ENCODE results near the gene SLC5A12. TPM values are rescaled to one million over a fixed set of nuclear protein-coding genes. Genes with fewer than 3 reads are reported as not detected.

SLC5A12 gene
- total and polyA plus RNA-seq, 12 donors: 0.03 to 0.33 (median 0.12) TPM; not detected in 8

- intact Hi-C loops (cut with DNase I): no loop called here
- no peaks in the 10 kb centered on the region for H3K9me3 ChIP-seq (replicated peaks in 1 of 3)
- no peaks in the 10 kb centered on the region for H3K4me1 ChIP-seq (replicated peaks in 1 of 2)
- no peaks in the 10 kb centered on the region for H3K36me3 ChIP-seq (replicated peaks in 1 of 2)
- 72 to 84% (median 76%) methylated on average over 2 of the region's 2 CpGs for WGBS, 4 donors
- H3K27me3 ChIP-seq: no peaks in the 10 kb centered on the region
- TF ChIP-seq POLR2A (IDR thresholded peaks at IDR 0.05) (no peak), CTCF (IDR thresholded peaks at IDR 0.05) (no peak)
- no peak for DNase-seq
- H3K4me3 ChIP-seq: no peak overlapping the region
- no peak overlapping the region for H3K27ac ChIP-seq
These were observed 23.6 kb downstream of the SLC5A12 start for GRCh38 chr11:26698224-26698623.

- WGBS, 4 donors: 75 to 83% (median 76%) methylated on average over 3 of the region's 3 CpGs
These were observed 25.5 kb downstream of the SLC5A12 start for GRCh38 chr11:26696330-26696729.

GRCh38 chr11:26688701-26689100 is 33.2 kb downstream of the SLC5A12 start:
- no peak for DNase-seq
- Histone ChIP-seq H3K4me1 (replicated peaks in 1 of 2) (no peaks in the 10 kb centered on the region), H3K4me3 (no peak overlapping the region), H3K9me3 (replicated peaks in 1 of 3) (no peaks in the 10 kb centered on the region), H3K36me3 (replicated peaks in 1 of 2) (no peaks in the 10 kb centered on the region), H3K27me3 (no peaks in the 10 kb centered on the region), H3K27ac (no peak overlapping the region)
- intact Hi-C loops (cut with DNase I): no loop called here
- WGBS, 4 donors: 67 to 84% (median 69%) methylated on average over 4 of the region's 4 CpGs
- no peak for TF ChIP-seq CTCF (IDR thresholded peaks at IDR 0.05)
- TF ChIP-seq POLR2A (IDR thresholded peaks at IDR 0.05): no peak

More at GRCh38 chr11:26696330-26696729, 25.5 kb downstream of the SLC5A12 start:
- intact Hi-C loops (cut with DNase I): no loop called here
- Histone ChIP-seq H3K9me3 (replicated peaks in 1 of 3) (no peaks in the 10 kb centered on the region), H3K36me3 (replicated peaks in 1 of 2) (no peaks in the 10 kb centered on the region), H3K27ac (no peak overlapping the region), H3K27me3 (no peaks in the 10 kb centered on the region), H3K4me1 (replicated peaks in 1 of 2) (no peaks in the 10 kb centered on the region), H3K4me3 (no peak overlapping the region)
- no peak for TF ChIP-seq POLR2A (IDR thresholded peaks at IDR 0.05)
- no peak for TF ChIP-seq CTCF (IDR thresholded peaks at IDR 0.05)
- no peak for DNase-seq

- Histone ChIP-seq H3K27me3 (no peaks in the 10 kb centered on the region), H3K9me3 (replicated peaks in 1 of 3) (no peaks in the 10 kb centered on the region), H3K4me3 (no peak overlapping the region), H3K36me3 (replicated peaks in 1 of 2) (no peaks in the 10 kb centered on the region), H3K4me1 (replicated peaks in 1 of 2) (no peaks in the 10 kb centered on the region), H3K27ac (no peak overlapping the region)
- no peak for TF ChIP-seq CTCF (IDR thresholded peaks at IDR 0.05)
- no peak for TF ChIP-seq POLR2A (IDR thresholded peaks at IDR 0.05)
- WGBS, 4 donors: 63 to 83% (median 82%) methylated on average over 1 of the region's 1 CpG
- intact Hi-C loops (cut with DNase I): no loop called here
- no peak for DNase-seq
These were observed 34.5 kb downstream of the SLC5A12 start for GRCh38 chr11:26687351-26687750.
